ENCODE measurements around the gene TMEM114.

DNA sequence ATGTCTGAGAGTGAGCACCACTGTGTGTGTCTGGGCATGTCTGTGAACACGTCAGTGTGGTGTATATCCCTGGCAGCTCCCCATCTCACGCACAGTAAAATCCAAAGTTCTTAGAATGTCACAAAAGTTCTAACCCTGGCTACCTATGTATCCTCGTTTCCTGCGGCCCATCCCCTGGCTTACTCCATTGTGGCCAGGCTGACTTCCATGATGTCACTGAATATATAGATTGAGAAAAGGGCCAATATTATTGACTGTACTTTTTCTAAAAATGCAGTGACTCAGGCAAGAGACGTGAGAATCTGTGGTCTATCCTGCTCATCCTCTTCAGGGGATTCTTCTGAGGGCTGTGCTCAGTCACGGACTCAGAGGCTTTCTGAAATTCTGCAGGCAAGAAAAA, 30.2 kb upstream of the TMEM114 start:
- TF ChIP-seq, protein P1, sequence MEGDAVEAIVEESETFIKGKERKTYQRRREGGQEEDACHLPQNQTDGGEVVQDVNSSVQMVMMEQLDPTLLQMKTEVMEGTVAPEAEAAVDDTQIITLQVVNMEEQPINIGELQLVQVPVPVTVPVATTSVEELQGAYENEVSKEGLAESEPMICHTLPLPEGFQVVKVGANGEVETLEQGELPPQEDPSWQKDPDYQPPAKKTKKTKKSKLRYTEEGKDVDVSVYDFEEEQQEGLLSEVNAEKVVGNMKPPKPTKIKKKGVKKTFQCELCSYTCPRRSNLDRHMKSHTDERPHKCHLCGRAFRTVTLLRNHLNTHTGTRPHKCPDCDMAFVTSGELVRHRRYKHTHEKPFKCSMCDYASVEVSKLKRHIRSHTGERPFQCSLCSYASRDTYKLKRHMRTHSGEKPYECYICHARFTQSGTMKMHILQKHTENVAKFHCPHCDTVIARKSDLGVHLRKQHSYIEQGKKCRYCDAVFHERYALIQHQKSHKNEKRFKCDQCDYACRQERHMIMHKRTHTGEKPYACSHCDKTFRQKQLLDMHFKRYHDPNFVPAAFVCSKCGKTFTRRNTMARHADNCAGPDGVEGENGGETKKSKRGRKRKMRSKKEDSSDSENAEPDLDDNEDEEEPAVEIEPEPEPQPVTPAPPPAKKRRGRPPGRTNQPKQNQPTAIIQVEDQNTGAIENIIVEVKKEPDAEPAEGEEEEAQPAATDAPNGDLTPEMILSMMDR (conservative IDR thresholded peaks at IDR 0.05 in 1 of 2, IDR thresholded peaks at IDR 0.05 in 1 of 2; ENCODE audit: low read depth in 1 of 2, low read length in 2 of 2): no peak
- no peak for TF ChIP-seq EZH2 (IDR thresholded peaks at IDR 0.05; ENCODE audit: low read length, missing control alignments)

Measured in fibroblast of lung (primary cell).